HepG2 (cell line): Measurements from ENCODE around the gene UBL7. TPM values are rescaled to one million over a fixed set of nuclear protein-coding genes. Genes with fewer than 3 reads are reported as not detected.
A peak's percentile ranks its signal among the peaks of the same experiment; 100 is the strongest.

Source experiments
- EEA1 ChIP-seq: sonication (generic); formaldehyde crosslinking; IDR thresholded peaks from 2 replicates; pipeline ENCODE4 v1.5.1; 2020; ENCODE audit warnings: mild to moderate bottlenecking, missing genetic modification reagents, borderline replicate concordance
- SIN3B ChIP-seq: fragments of 150-350 bp; IDR thresholded peaks from 2 replicates; pipeline ENCODE4 v1.6.1; 2014; ENCODE audit warnings: low read length
- TEAD3 ChIP-seq: optimal IDR thresholded peaks from 2 replicates; pipeline ENCODE3; 2016; ENCODE audit warnings: borderline replicate concordance
- TRIM24 ChIP-seq: sonication (generic); formaldehyde crosslinking; IDR thresholded peaks from 2 replicates; pipeline ENCODE4 v1.8.0; 2022; ENCODE audit warnings: mild to moderate bottlenecking, missing genetic modification reagents
- ZNF329 ChIP-seq: sonication (generic); formaldehyde crosslinking; IDR thresholded peaks from 2 replicates; pipeline ENCODE4 v1.9.0; 2021; ENCODE audit warnings: low read depth, mild to moderate bottlenecking, missing genetic modification reagents
- ZNF331 ChIP-seq: sonication (generic); formaldehyde crosslinking; IDR thresholded peaks from 2 replicates; pipeline ENCODE4 v1.4.0; 2020; ENCODE audit warnings: missing genetic modification reagents
- ZNF550 ChIP-seq: sonication (generic); formaldehyde crosslinking; IDR thresholded peaks from 2 replicates; pipeline ENCODE4 v1.4.0; 2020; ENCODE audit warnings: mild to moderate bottlenecking, missing genetic modification reagents, borderline replicate concordance
- ZNF713 ChIP-seq: sonication (generic); formaldehyde crosslinking; IDR thresholded peaks from 2 replicates; pipeline ENCODE4 v1.4.0; 2020; ENCODE audit warnings: mild to moderate bottlenecking, missing genetic modification reagents
- ZNF747 ChIP-seq: sonication (generic); formaldehyde crosslinking; IDR thresholded peaks from 2 replicates; pipeline ENCODE4 v1.8.1; 2023; ENCODE audit warnings: missing genetic modification reagents, mild to moderate bottlenecking, borderline replicate concordance
- polyA plus RNA-seq, 8 experiments: library from polyadenylated mRNA; depleted of rRNA in 3 of 8; stranded (reverse) in 7 of 8; unstranded in 1 of 8; fragments of >200 nt; fragmentation: Illumina TruSeq in 4 of 8; extraction: Trizol in 4 of 8; gene quantifications; 2 replicates each; pipeline versions ENCODE4 v1.2.1 to v1.2.3, GENCODE V29; 2011 to 2016; ENCODE audit warnings: low read depth in 4 of 8, missing spikeins in 1 of 8, mixed read lengths in 1 of 8; ENCODE audit not compliant: insufficient read depth in 1 of 8
- total RNA-seq, 5 experiments: library from RNA; depleted of rRNA; stranded (reverse); fragments of >200 nt; fragmentation: Illumina TruSeq; extraction: Trizol; gene quantifications; 2 replicates each; pipeline ENCODE4 v1.2.3, GENCODE V29; 2016; ENCODE audit warnings: low read depth in 1 of 5
- TF ChIP-seq, protein P1 (sequence below), 2 experiments: sonication (generic) in 1 of 2; formaldehyde crosslinking in 1 of 2; IDR thresholded peaks; 2 replicates each; pipeline versions ENCODE4 v1.6.1 to v1.9.0; 2014 to 2022; ENCODE audit warnings: antibody characterized with exemption in 1 of 2, borderline replicate concordance in 1 of 2, inconsistent platforms in 1 of 2, low read depth in 1 of 2, missing genetic modification reagents in 1 of 2
- TF ChIP-seq, protein P2 (sequence below): sonication (generic); formaldehyde crosslinking; IDR thresholded peaks from 2 replicates; pipeline ENCODE4 v1.9.0; 2021; ENCODE audit warnings: missing genetic modification reagents, mild to moderate bottlenecking, borderline replicate concordance
- TF ChIP-seq, protein P3 (sequence below): sonication (generic); formaldehyde crosslinking; IDR thresholded peaks from 2 replicates; pipeline ENCODE4 v1.8.0; 2022; ENCODE audit warnings: mild to moderate bottlenecking, missing genetic modification reagents, borderline replicate concordance
- TF ChIP-seq, protein P4 (sequence below): IDR thresholded peaks from 2 replicates; pipeline ENCODE4 v1.6.1; 2016
- TF ChIP-seq, protein P5 (sequence below): sonication (generic); formaldehyde crosslinking; IDR thresholded peaks from 2 replicates; pipeline ENCODE4 v1.5.1; 2020; ENCODE audit warnings: missing genetic modification reagents, mild to moderate bottlenecking, borderline replicate concordance

UBL7 gene
- total and polyA plus RNA-seq, 2 of the 13 experiments (the other 11 are each of a cell fraction or from before 2014, with no cell fraction given): 55.0 to 63.5 TPM

DNA sequence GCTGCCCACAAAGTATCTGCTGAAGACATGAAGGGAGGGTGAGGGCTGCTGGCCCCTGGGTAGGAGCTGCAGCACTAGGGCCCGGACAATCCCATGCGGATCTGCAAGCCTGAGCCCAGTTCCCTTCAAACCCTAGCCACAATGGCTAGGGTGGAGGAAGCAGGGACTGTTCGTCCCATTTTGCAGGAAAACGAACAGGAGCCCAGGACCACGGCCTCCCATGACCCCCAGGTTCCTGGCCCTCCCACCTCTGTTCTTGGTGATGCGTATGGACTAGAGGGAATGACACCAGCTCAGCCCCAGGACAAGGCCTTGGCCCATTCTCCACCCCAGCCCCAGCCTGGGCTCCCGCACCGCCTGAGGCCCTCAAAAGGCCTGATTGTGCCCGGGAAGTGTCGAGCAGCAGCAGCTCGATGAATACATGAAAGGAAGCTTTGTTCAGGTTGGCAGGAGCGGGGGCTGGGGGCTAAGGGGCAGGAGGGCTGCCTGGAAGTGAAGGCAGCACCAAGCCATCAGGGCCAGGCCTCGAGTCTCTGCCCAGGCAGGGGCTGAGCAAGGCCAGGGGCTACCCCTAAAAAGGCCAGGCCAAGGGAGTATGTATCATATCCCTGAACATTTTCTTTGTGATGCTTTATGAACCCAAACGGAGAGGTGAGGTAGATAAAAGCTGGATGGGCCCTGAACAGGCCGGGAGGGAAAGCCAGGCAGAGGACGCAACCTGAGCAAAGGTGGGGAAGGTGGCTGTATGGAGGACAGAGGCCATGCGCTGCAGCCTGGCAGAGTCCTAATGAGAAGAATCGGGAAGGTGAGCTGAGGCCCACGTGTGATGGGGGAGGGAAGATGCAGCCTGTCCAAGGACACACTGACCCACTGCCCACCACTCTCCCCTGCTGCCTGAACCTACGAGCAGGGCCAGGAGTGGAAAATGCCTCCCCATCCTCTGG is 39.4 kb downstream of the UBL7 start (continued):
- TF ChIP-seq, protein P1, sequence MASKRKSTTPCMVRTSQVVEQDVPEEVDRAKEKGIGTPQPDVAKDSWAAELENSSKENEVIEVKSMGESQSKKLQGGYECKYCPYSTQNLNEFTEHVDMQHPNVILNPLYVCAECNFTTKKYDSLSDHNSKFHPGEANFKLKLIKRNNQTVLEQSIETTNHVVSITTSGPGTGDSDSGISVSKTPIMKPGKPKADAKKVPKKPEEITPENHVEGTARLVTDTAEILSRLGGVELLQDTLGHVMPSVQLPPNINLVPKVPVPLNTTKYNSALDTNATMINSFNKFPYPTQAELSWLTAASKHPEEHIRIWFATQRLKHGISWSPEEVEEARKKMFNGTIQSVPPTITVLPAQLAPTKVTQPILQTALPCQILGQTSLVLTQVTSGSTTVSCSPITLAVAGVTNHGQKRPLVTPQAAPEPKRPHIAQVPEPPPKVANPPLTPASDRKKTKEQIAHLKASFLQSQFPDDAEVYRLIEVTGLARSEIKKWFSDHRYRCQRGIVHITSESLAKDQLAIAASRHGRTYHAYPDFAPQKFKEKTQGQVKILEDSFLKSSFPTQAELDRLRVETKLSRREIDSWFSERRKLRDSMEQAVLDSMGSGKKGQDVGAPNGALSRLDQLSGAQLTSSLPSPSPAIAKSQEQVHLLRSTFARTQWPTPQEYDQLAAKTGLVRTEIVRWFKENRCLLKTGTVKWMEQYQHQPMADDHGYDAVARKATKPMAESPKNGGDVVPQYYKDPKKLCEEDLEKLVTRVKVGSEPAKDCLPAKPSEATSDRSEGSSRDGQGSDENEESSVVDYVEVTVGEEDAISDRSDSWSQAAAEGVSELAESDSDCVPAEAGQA (IDR thresholded peaks at IDR 0.05; ENCODE audit: low read depth): no peak
- TF ChIP-seq, protein P1 (CRISPR knock-in tag; IDR thresholded peaks at IDR 0.05; ENCODE audit: borderline replicate concordance): no peak
- TF ChIP-seq, protein P2, sequence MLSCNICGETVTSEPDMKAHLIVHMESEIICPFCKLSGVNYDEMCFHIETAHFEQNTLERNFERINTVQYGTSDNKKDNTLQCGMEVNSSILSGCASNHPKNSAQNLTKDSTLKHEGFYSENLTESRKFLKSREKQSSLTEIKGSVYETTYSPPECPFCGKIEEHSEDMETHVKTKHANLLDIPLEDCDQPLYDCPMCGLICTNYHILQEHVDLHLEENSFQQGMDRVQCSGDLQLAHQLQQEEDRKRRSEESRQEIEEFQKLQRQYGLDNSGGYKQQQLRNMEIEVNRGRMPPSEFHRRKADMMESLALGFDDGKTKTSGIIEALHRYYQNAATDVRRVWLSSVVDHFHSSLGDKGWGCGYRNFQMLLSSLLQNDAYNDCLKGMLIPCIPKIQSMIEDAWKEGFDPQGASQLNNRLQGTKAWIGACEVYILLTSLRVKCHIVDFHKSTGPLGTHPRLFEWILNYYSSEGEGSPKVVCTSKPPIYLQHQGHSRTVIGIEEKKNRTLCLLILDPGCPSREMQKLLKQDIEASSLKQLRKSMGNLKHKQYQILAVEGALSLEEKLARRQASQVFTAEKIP (CRISPR knock-in tag): no peak
- TF ChIP-seq TRIM24 (no peak), SIN3B (no peak), ZNF329 (no peak), EEA1 (CRISPR knock-in tag) (no peak; the same call in 1 of the 2 replicates), ZNF713 (CRISPR knock-in tag) (no peak), ZNF747 (CRISPR knock-in tag) (no peak), ZNF331 (peak; percentile 56; the same call in 1 of the 2 replicates), ZNF550 (CRISPR knock-in tag) (no peak), TEAD3 (no peak)
- TF ChIP-seq, protein P3, sequence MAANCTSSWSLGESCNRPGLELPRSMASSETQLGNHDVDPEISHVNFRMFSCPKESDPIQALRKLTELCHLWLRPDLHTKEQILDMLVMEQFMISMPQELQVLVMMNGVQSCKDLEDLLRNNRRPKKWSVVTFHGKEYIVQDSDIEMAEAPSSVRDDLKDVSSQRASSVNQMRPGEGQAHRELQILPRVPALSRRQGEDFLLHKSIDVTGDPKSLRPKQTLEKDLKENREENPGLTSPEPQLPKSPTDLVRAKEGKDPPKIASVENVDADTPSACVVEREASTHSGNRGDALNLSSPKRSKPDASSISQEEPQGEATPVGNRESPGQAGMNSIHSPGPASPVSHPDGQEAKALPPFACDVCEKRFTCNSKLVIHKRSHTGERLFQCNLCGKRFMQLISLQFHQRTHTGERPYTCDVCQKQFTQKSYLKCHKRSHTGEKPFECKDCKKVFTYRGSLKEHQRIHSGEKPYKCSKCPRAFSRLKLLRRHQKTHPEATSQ: no peak
- TF ChIP-seq, protein P4, sequence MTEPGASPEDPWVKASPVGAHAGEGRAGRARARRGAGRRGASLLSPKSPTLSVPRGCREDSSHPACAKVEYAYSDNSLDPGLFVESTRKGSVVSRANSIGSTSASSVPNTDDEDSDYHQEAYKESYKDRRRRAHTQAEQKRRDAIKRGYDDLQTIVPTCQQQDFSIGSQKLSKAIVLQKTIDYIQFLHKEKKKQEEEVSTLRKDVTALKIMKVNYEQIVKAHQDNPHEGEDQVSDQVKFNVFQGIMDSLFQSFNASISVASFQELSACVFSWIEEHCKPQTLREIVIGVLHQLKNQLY (CRISPR knock-in tag): peak; percentile 33; the same call in 1 of the 2 replicates
- TF ChIP-seq, protein P5, sequence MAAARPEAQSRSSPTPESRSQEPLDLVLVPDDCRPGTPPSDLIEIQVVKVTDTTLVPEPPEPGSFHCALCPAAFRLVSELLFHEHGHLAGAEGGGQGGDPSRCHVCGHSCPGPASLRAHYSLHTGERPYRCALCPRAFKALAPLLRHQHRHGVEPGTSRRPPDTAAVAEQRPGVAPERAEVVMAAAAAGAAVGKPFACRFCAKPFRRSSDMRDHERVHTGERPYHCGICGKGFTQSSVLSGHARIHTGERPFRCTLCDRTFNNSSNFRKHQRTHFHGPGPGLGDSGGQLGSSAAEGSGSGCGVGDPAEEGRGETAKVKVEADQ (CRISPR knock-in tag): no peak
